OCI-LY3 (cell line): ENCODE results near the gene PTPRN.

Source experiments
- H2AFZ ChIP-seq: fragments of 200-600, 300-600 bp; shearing (Covaris generic); 2 replicates; pipeline ENCODE4 v1.6.0; 2014; ENCODE audit warnings: antibody characterized with exemption, low read depth, low read length
- H3K27ac ChIP-seq: fragments of 200-600, 300-600 bp; sonication (generic); 2 replicates; pipeline ENCODE4 v1.5.1; 2014; ENCODE audit warnings: mild to moderate bottlenecking, low read length, moderate library complexity, mixed read lengths
- H3K27me3 ChIP-seq: fragments of 200-600, 300-600 bp; sonication (generic); 2 replicates; pipeline ENCODE4 v1.6.1; 2014; ENCODE audit warnings: low read depth, low read length, mixed read lengths
- H3K36me3 ChIP-seq: fragments of 200-600, 300-600 bp; sonication (generic); replicated peaks from 2 replicates; pipeline ENCODE3; 2014; ENCODE audit warnings: low read depth, low read length, mixed read lengths
- H3K4me1 ChIP-seq: fragments of 300-600, 200-600 bp; sonication (generic); 2 replicates; pipeline ENCODE4 v1.6.1; 2014; ENCODE audit warnings: low read length, mixed read lengths
- H3K4me2 ChIP-seq: fragments of 200-600, 300-600 bp; sonication (generic); 2 replicates; pipeline ENCODE4 v1.6.1; 2014; ENCODE audit warnings: low read length, mixed read lengths
- H3K4me3 ChIP-seq: fragments of 300-600, 200-600 bp; sonication (generic); 2 replicates; pipeline ENCODE4 v1.5.1; 2014; ENCODE audit warnings: antibody characterized with exemption, mild to moderate bottlenecking, low read length, moderate library complexity
- H3K79me2 ChIP-seq: fragments of 300-600, 200-600 bp; shearing (Covaris generic); 2 replicates; pipeline ENCODE4 v1.6.1; 2014; ENCODE audit warnings: mild to moderate bottlenecking, low read length, mixed read lengths
- H3K9ac ChIP-seq: fragments of 300-600, 200-600 bp; shearing (Covaris generic); 2 replicates; pipeline ENCODE4 v1.6.0; 2014; ENCODE audit warnings: mild to moderate bottlenecking, low read length, moderate library complexity
- H3K9me3 ChIP-seq: fragments of 200-600, 300-600 bp; shearing (Covaris generic); 2 replicates; pipeline ENCODE4 v1.6.1; 2014; ENCODE audit warnings: low read length, mixed read lengths; ENCODE audit not compliant: insufficient read depth
- H4K20me1 ChIP-seq: fragments of 200-600, 300-600 bp; sonication (generic); 2 replicates; pipeline ENCODE4 v1.6.1; 2016; ENCODE audit warnings: low read length, mixed read lengths; ENCODE audit not compliant: insufficient read depth
- CTCF ChIP-seq: fragments of 200-600, 300-600 bp; sonication (generic); IDR thresholded peaks from 2 replicates; pipeline ENCODE4 v1.5.1; 2014; ENCODE audit warnings: antibody characterized with exemption, low read length, low read depth
- EZH2phosphoT487 ChIP-seq: fragments of 200-600 bp; shearing (Covaris generic); IDR thresholded peaks from 2 replicates; pipeline ENCODE4 v1.6.1; 2018; ENCODE audit warnings: antibody characterized with exemption, mixed run types, low read depth

PTPRN gene

DNA sequence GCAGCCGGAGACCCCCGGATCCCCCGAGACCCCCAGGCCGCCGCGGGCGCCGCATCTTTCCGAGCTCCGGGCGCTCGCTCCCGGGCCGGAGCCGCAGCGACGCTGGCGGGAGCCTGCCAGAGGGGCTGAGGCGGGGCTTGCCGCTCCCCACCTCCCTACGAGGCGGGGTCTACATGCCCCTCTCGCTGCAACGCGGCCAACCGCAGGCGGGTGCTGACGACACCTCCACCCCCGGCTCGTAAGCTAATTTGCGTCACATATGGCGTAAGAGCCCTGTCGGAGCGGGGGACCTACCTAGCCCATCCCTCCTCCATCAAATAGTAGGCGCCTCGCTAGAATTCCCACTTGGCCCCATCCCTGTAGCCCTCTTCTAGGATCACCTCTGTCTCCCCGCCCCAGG lies at the start of gene PTPRN:
PTPRN (minus strand) TSS at position 124 of the 400 bp plus-strand sequence; CDS start at position 55, 69 bp downstream.
- Histone ChIP-seq H3K36me3 (no peaks in the 10 kb centered on the region), H3K27me3 (peaks cover 28% of the 10 kb centered on the region), H4K20me1 (no peaks in the 10 kb centered on the region), H3K79me2 (no peaks in the 10 kb centered on the region), H3K4me3 (no peak within 1 kb of the TSS), H3K27ac (no peak within 1 kb of the TSS), H3K9ac (no peak within 1 kb of the TSS), H2AFZ (no peak within 1 kb of the TSS), H3K9me3 (no peaks in the 10 kb centered on the region), H3K4me2 (no peak within 1 kb of the TSS), H3K4me1 (peaks cover 28% of the 10 kb centered on the region)
- TF ChIP-seq EZH2phosphoT487 (no peak), CTCF (no peak)

- H3K36me3 ChIP-seq, result no peaks in the 10 kb centered on the region
- H3K27ac ChIP-seq, result no peak overlapping the region
- H4K20me1 ChIP-seq, result no peaks in the 10 kb centered on the region
- no peak for TF ChIP-seq CTCF
- no peak for TF ChIP-seq EZH2phosphoT487
- no peaks in the 10 kb centered on the region for H3K79me2 ChIP-seq
- no peak overlapping the region for H3K4me2 ChIP-seq
- H3K27me3 ChIP-seq, result no peaks in the 10 kb centered on the region
- H3K4me3 ChIP-seq, result no peak overlapping the region
- H3K9ac ChIP-seq, result no peak overlapping the region
- peaks cover 16% of the 10 kb centered on the region for H3K4me1 ChIP-seq
- H2AFZ ChIP-seq, result no peak overlapping the region
- no peaks in the 10 kb centered on the region for H3K9me3 ChIP-seq
Observed at GRCh38 chr2:219358170-219359075, 49.2 kb upstream of the PTPRN start.

- Histone ChIP-seq H3K27me3 (no peaks in the 10 kb centered on the region; the same call in 1 of the 2 replicates), H3K27ac (no peak overlapping the region), H3K36me3 (no peaks in the 10 kb centered on the region), H3K4me3 (no peak overlapping the region), H2AFZ (no peak overlapping the region), H3K9me3 (no peaks in the 10 kb centered on the region), H3K4me1 (peaks cover 3% of the 10 kb centered on the region; the same call in 1 of the 2 replicates), H3K9ac (no peak overlapping the region), H3K4me2 (no peak overlapping the region), H4K20me1 (no peaks in the 10 kb centered on the region), H3K79me2 (no peaks in the 10 kb centered on the region)
- TF ChIP-seq EZH2phosphoT487 (no peak), CTCF (no peak)
Observed at GRCh38 chr2:219356834-219357233, 47.6 kb upstream of the PTPRN start.

- H3K4me2 ChIP-seq, result no peak overlapping the region
- no peak for TF ChIP-seq EZH2phosphoT487
- TF ChIP-seq CTCF, result no peak
Observed at GRCh38 chr2:219354582-219354981, 45.4 kb upstream of the PTPRN start.

More at GRCh38 chr2:219354582-219354981, 45.4 kb upstream of the PTPRN start:
- peaks cover 16% of the 10 kb centered on the region; the same call in 1 of the 2 replicates for H3K27me3 ChIP-seq
- no peaks in the 10 kb centered on the region for H3K9me3 ChIP-seq
- H2AFZ ChIP-seq, result no peak overlapping the region
- no peaks in the 10 kb centered on the region for H3K79me2 ChIP-seq
- H3K4me1 ChIP-seq, result peaks cover 11% of the 10 kb centered on the region; the same call in 1 of the 2 replicates
- H3K36me3 ChIP-seq, result no peaks in the 10 kb centered on the region
- no peak overlapping the region for H3K27ac ChIP-seq
- H3K9ac ChIP-seq, result no peak overlapping the region
- no peak overlapping the region for H3K4me3 ChIP-seq
- H4K20me1 ChIP-seq, result no peaks in the 10 kb centered on the region
